Gastrocnemius medialis (tissue), 4 donors: Measurements from ENCODE around the gene TNNT3. TPM values are rescaled to one million over a fixed set of nuclear protein-coding genes. Genes with fewer than 3 reads are reported as not detected.
"Not testable (repeated sequence)": the region's sequence is repeated elsewhere in the genome, so short reads cannot be mapped to it uniquely, and the experiment has no call there.

Experiments used
- ATAC-seq, 2 donors: fragments of 150-250 bp; one replicate each; pipeline ENCODE4 v1.9.1; 2016
- DNase-seq, 2 donors: peaks; one replicate each; pipeline ENCODE4 v3.0.0-alpha.2; 2019
- H3K27ac ChIP-seq, 4 donors: fragments of 200-600 bp; sonication (generic); 1 replicate in 1 of 4; 2 replicates in 3 of 4; pipeline ENCODE4 v1.5.1; 2016 to 2018; ENCODE audit warnings: mild to moderate bottlenecking in 2 of 4, moderate library complexity in 1 of 4
- H3K27me3 ChIP-seq, 3 donors: fragments of 200-600 bp; sonication (generic) in 2 of 3; 1 replicate in 1 of 3; 2 replicates in 2 of 3; pipeline versions ENCODE4 v1.5.1 to v1.6.0; 2016 to 2019; ENCODE audit warnings: mild to moderate bottlenecking in 1 of 3, moderate library complexity in 1 of 3
- H3K36me3 ChIP-seq, 2 donors: fragments of 200-600 bp; sonication (generic) in 1 of 2; one replicate each; pipeline ENCODE4 v1.5.1; 2017 to 2018
- H3K4me1 ChIP-seq, 2 donors: fragments of 200-600 bp; sonication (generic) in 1 of 2; one replicate each; pipeline ENCODE4 v1.5.1; 2016 to 2017; ENCODE audit warnings: mild to moderate bottlenecking in 2 of 2
- H3K4me3 ChIP-seq, 4 donors: fragments of 200-600 bp; sonication (generic) in 3 of 4; 1 replicate in 1 of 4; 2 replicates in 3 of 4; pipeline ENCODE4 v1.5.1; 2016 to 2019; ENCODE audit warnings: mild to moderate bottlenecking in 2 of 4
- H3K9me3 ChIP-seq, 3 donors: fragments of 200-600 bp; sonication (generic) in 2 of 3; 1 replicate in 1 of 3; 2 replicates in 2 of 3; pipeline ENCODE4 v1.5.1; 2016 to 2019
- CTCF ChIP-seq, 5 experiments: fragments of 450-650 bp in 3 of 5; fragments of 200-600 bp in 2 of 5; sonication (generic) in 2 of 5; IDR thresholded peaks in 4 of 5; conservative IDR thresholded peaks in 1 of 5; 1 replicate in 4 of 5; 2 replicates in 1 of 5; pipeline ENCODE4 v1.5.1; 2016 to 2019; ENCODE audit warnings: antibody characterized with exemption in 5 of 5, mild to moderate bottlenecking in 3 of 5, moderate library complexity in 3 of 5
- POLR2A ChIP-seq, 2 donors: fragments of 450-650 bp; IDR thresholded peaks; one replicate each; pipeline ENCODE4 v1.6.1; 2017; ENCODE audit warnings: antibody characterized with exemption in 2 of 2, mild to moderate bottlenecking in 2 of 2, moderate library complexity in 2 of 2
- in situ Hi-C, 4 donors: fragments of 200-750 bp; cut with MboI; loops; one replicate each; pipeline versions ENCODE4 v1.15.0 to v1.8.0; 2017; ENCODE audit warnings: low sequenced_read_pairs in 4 of 4
- intact Hi-C: fragments of 100-400 bp; cut with DNase I; formaldehyde crosslinking; loops from one replicate; pipeline ENCODE4 v1.15.1; 2023; ENCODE audit warnings: low total_unique reads
- total RNA-seq, 4 donors: library from RNA; depleted of rRNA; stranded (reverse); fragments of >200 nt; gene quantifications; one replicate each; pipeline versions ENCODE4 v1.1.0 to v1.2.3, GENCODE V29; 2016

Gene TNNT3
- total RNA-seq, 4 donors from 2014 or later, result 1,260 to 3,441 (median 1,835) TPM

GRCh38 chr11:1938343-1939005 is 19.0 kb downstream of the TNNT3 start:
- TF ChIP-seq CTCF (IDR thresholded peaks at IDR 0.05 in 4 of 5, conservative IDR thresholded peaks at IDR 0.05 in 1 of 5), result no peak
- TF ChIP-seq POLR2A (IDR thresholded peaks at IDR 0.05), result no peak
- Histone ChIP-seq H3K9me3 (no peaks in the 10 kb centered on the region), H3K27me3 (no peaks in the 10 kb centered on the region), H3K4me3 (no peak overlapping the region), H3K4me1 (no peaks in the 10 kb centered on the region), H3K27ac (peak overlapping the region; percentile 64 to 78 (median 66)), H3K36me3 (peaks cover 0 to 11% of the 10 kb centered on the region in 2 donors)
- in situ Hi-C loops, result no loop called here
- DNase-seq (peak; percentile 1 to 46), ATAC-seq (peak in 1 of 2 donors; percentile 34)
- intact Hi-C loops, result loop anchor here (1.0 kb wide), 1 partner anchor 23 kb away; no protein-coding TSS in a partner anchor

- Histone ChIP-seq H3K4me1 (no peaks in the 10 kb centered on the region), H3K4me3 (no peak overlapping the region), H3K36me3 (peaks cover 0 to 11% of the 10 kb centered on the region in 2 donors), H3K27ac (peak overlapping the region; percentile 64 to 78 (median 66)), H3K9me3 (no peaks in the 10 kb centered on the region), H3K27me3 (no peaks in the 10 kb centered on the region)
- in situ Hi-C loops, result no loop called here
- ATAC-seq, result peak in 1 of 2 donors; percentile 48
- peak; percentile 2 to 41 for DNase-seq
- TF ChIP-seq CTCF (IDR thresholded peaks at IDR 0.05 in 4 of 5, conservative IDR thresholded peaks at IDR 0.05 in 1 of 5) (no peak), POLR2A (IDR thresholded peaks at IDR 0.05) (no peak)
- intact Hi-C loops, result loop anchor here (1.0 kb wide), 1 partner anchor 24 kb away; no protein-coding TSS in a partner anchor
Measured at GRCh38 chr11:1939006-1939625, 19.6 kb downstream of the TNNT3 start.

DNA sequence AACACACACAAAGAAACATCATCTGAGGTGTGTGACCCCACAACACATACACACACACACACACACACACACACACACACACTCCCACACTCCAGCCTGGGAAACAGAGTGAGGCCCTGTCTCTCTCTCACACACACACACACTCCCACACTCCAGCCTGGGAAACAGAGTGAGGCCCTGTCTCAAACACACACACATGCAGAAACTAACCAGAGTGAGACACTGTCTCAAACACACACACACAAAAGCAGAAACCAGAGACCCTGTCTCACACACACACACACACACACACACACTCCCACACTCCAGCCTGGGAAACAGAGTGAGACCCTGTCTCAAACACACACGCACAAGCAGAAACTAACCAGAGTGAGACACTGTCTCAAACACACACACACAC is 20.3 kb downstream of the TNNT3 start:
- ATAC-seq, H3K27ac ChIP-seq, H3K4me1 ChIP-seq, in situ Hi-C loops, H3K4me3 ChIP-seq, H3K36me3 ChIP-seq, H3K27me3 ChIP-seq, H3K9me3 ChIP-seq: not testable (repeated sequence)
- intact Hi-C loops, result loop anchor here (1.0 kb wide), 2 partner anchors 24 to 45 kb away; no protein-coding TSS in a partner anchor
- peak in 1 of 2 donors; percentile 8 for DNase-seq

DNA sequence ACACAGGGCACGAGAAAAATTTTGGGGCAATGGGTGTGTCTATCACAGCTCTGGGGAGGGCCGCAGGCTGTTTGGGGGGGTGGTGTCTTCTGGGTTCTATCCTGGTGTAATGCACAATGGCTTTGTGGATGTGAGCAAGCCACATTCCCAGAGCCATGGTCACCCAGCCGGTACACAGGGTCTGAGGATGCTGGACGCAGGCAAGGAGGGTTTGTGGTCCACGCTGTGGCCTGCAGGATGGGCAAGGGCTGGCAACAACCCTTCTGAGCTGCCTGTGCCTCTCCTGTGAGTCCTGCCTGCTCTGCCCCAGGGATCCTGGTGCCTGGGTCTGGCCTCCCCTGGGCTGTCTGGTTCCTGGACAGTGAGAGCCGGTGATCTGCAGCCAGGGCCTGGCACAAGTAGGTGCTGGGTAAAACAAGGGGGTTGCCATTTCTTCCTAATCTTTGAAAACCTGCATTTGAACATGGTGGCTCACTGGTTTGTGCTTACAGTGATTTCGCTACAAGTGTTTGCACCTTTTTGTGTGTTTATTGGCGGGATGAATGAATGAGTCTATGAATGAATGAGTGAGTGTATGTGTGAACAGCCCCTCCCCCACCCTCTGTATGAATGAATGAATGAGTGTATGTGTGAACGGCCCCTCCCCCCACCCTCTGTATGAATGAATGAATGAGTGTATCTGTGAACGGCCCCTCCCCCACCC is 23.2 kb downstream of the TNNT3 start:
- no peak for TF ChIP-seq CTCF (IDR thresholded peaks at IDR 0.05 in 4 of 5, conservative IDR thresholded peaks at IDR 0.05 in 1 of 5)
- no peak for TF ChIP-seq POLR2A (IDR thresholded peaks at IDR 0.05)
- H3K4me1 ChIP-seq, result no peaks in the 10 kb centered on the region
- H3K9me3 ChIP-seq, result no peaks in the 10 kb centered on the region
- in situ Hi-C loops, result no loop called here
- peak overlapping the region in 1 of 4 donors; percentile 16 for H3K27ac ChIP-seq
- H3K27me3 ChIP-seq, result no peaks in the 10 kb centered on the region
- H3K4me3 ChIP-seq, result no peak overlapping the region
- DNase-seq, result peak in 1 of 2 donors; percentile 10
- no peaks in the 10 kb centered on the region for H3K36me3 ChIP-seq
- intact Hi-C loops, result no loop called here
- no peak for ATAC-seq

- intact Hi-C loops, result no loop called here
- in situ Hi-C loops, result no loop called here
- no peaks in the 10 kb centered on the region for H3K4me1 ChIP-seq
Measured at GRCh38 chr11:1943576-1943975, 24.1 kb downstream of the TNNT3 start.

More at GRCh38 chr11:1943576-1943975, 24.1 kb downstream of the TNNT3 start:
- no peaks in the 10 kb centered on the region for H3K27me3 ChIP-seq
- H3K36me3 ChIP-seq, result no peaks in the 10 kb centered on the region
- no peak overlapping the region for H3K4me3 ChIP-seq
- no peaks in the 10 kb centered on the region for H3K9me3 ChIP-seq
- TF ChIP-seq POLR2A (IDR thresholded peaks at IDR 0.05) (no peak), CTCF (IDR thresholded peaks at IDR 0.05 in 4 of 5, conservative IDR thresholded peaks at IDR 0.05 in 1 of 5) (no peak)
- peak overlapping the region in 2 of 4 donors; percentile 20 to 37 for H3K27ac ChIP-seq
- ATAC-seq (no peak), DNase-seq (peak in 1 of 2 donors; percentile 8)
